ENCODE measurements around the gene TMEM233.

The TMEM233 gene

GRCh38 chr12:119593578-119594398, at the start of gene TMEM233:
TSS of gene TMEM233 (plus strand) at chr12:119593774. CDS start at chr12:119593849, 75 bp downstream.
- no peak for DNase-seq

GRCh38 chr12:119544765-119545625, 48.6 kb upstream of the TMEM233 start:
- DNase-seq, result peak; percentile 59

GRCh38 chr12:119546340-119546739, 47.2 kb upstream of the TMEM233 start:
- DNase-seq, result no peak

- DNase-seq, result no peak
Observed at GRCh38 chr12:119547001-119547400, 46.6 kb upstream of the TMEM233 start.

- DNase-seq, result no peak
Observed at GRCh38 chr12:119556854-119557253, 36.7 kb upstream of the TMEM233 start.

- no peak for DNase-seq
Observed at GRCh38 chr12:119565404-119565803, 28.2 kb upstream of the TMEM233 start.

- no peak for DNase-seq
Observed at GRCh38 chr12:119570771-119571170, 22.8 kb upstream of the TMEM233 start.

- DNase-seq, result no peak
Observed at GRCh38 chr12:119573086-119573485, 20.5 kb upstream of the TMEM233 start.

- DNase-seq, result no peak
Observed at GRCh38 chr12:119574255-119574654, 19.3 kb upstream of the TMEM233 start.

GRCh38 chr12:119576118-119576810, 17.3 kb upstream of the TMEM233 start:
- DNase-seq, result no peak

- no peak for DNase-seq
Observed at GRCh38 chr12:119576915-119577314, 16.7 kb upstream of the TMEM233 start.

GRCh38 chr12:119578112-119578511, 15.5 kb upstream of the TMEM233 start:
- peak; percentile 15 for DNase-seq

- no peak for DNase-seq
Observed at GRCh38 chr12:119589097-119589496, 4.5 kb upstream of the TMEM233 start.

- DNase-seq, result no peak
Observed at GRCh38 chr12:119589634-119590033, 3.9 kb upstream of the TMEM233 start.

GRCh38 chr12:119592232-119592631, 1.3 kb upstream of the TMEM233 start:
- DNase-seq, result peak; percentile 9

- no peak for DNase-seq
Observed at GRCh38 chr12:119594399-119594730, 791 bp downstream of the TMEM233 start.

- no peak for DNase-seq
Observed at GRCh38 chr12:119594772-119595445, 1.3 kb downstream of the TMEM233 start.

GRCh38 chr12:119598159-119598558, 4.6 kb downstream of the TMEM233 start:
- DNase-seq, result no peak

GRCh38 chr12:119601877-119602733, 8.5 kb downstream of the TMEM233 start:
- DNase-seq, result no peak

- no peak for DNase-seq
Observed at GRCh38 chr12:119602734-119603094, 9.1 kb downstream of the TMEM233 start.

GRCh38 chr12:119603767-119604166, 10.2 kb downstream of the TMEM233 start:
- no peak for DNase-seq

GRCh38 chr12:119609358-119609757, 15.8 kb downstream of the TMEM233 start:
- no peak for DNase-seq

Data from EL (cell line).